Ascending aorta (tissue), 2 donors: ENCODE measurements around the gene SYDE1. TPM values are rescaled to one million over a fixed set of nuclear protein-coding genes. Genes with fewer than 3 reads are reported as not detected.

ENCODE experiments used
- DNase-seq, 2 donors: peaks; one replicate each; pipeline ENCODE4 v3.0.0-alpha.2; 2019; ENCODE audit warnings: low spot score in 2 of 2
- H3K27ac ChIP-seq, 2 donors: fragments of 200-600 bp; sonication (generic); one replicate each; pipeline ENCODE4 v1.5.1; 2016 to 2017; ENCODE audit warnings: mild to moderate bottlenecking in 1 of 2
- H3K27me3 ChIP-seq: fragments of 200-600 bp; sonication (generic); one replicate; pipeline ENCODE4 v1.5.1; 2017
- H3K36me3 ChIP-seq, 2 donors: fragments of 200-600 bp; sonication (generic); one replicate each; pipeline ENCODE4 v1.5.1; 2016
- H3K4me1 ChIP-seq, 2 donors: fragments of 200-600 bp; sonication (generic); one replicate each; pipeline ENCODE4 v1.5.1; 2016 to 2017; ENCODE audit warnings: mild to moderate bottlenecking in 1 of 2
- H3K4me3 ChIP-seq, 2 donors: fragments of 200-600 bp; sonication (generic); one replicate each; pipeline ENCODE4 v1.5.1; 2016 to 2017; ENCODE audit warnings: mild to moderate bottlenecking in 1 of 2
- H3K9me3 ChIP-seq, 2 donors: fragments of 200-600 bp; sonication (generic); one replicate each; pipeline ENCODE4 v1.5.1; 2016
- CTCF ChIP-seq, 3 experiments: fragments of 200-600 bp in 2 of 3; fragments of 450-650 bp in 1 of 3; sonication (generic) in 2 of 3; IDR thresholded peaks; one replicate each; pipeline ENCODE4 v1.5.1; 2016 to 2019; ENCODE audit warnings: antibody characterized with exemption in 3 of 3, mild to moderate bottlenecking in 1 of 3, moderate library complexity in 1 of 3
- intact Hi-C: fragments of 100-400 bp; cut with DNase I; formaldehyde crosslinking; loops from one replicate; pipeline ENCODE4 v1.15.1; 2023
- total RNA-seq: library from RNA; depleted of rRNA; stranded (reverse); fragments of >200 nt; gene quantifications from one replicate; pipeline ENCODE4 v1.1.0, GENCODE V29; 2016

The SYDE1 gene
- total RNA-seq, 1 donor from 2014 or later: 104 TPM

DNA sequence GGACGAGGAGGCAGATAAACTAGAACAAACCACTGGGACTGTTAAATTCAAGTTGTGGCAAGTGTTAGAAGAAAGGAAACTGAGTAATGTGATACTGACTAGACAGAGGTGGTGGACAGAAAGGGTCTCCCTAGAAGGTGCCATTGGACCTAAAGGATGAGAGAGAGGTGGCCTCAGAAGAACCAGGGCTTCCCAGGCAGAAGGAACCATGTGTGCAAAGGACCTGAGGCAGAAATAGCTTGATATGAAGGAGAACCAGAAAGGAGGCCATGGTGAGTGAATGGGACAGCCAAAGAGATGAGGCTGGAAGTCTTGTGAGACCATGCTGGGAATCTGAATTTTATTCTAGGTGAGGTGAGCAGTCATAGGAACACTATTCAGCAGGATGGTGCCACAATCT is 2.8 kb upstream of the SYDE1 start:
- no peak overlapping the region for H3K4me3 ChIP-seq
- no peaks in the 10 kb centered on the region for H3K27me3 ChIP-seq
- DNase-seq: no peak
- H3K36me3 ChIP-seq: peaks cover 1 to 5% of the 10 kb centered on the region in 2 donors
- peaks cover 4 to 10% of the 10 kb centered on the region in 2 donors for H3K4me1 ChIP-seq
- no peak overlapping the region for H3K27ac ChIP-seq
- H3K9me3 ChIP-seq: peaks cover 0 to 17% of the 10 kb centered on the region in 2 donors
- intact Hi-C loops: no loop called here
- TF ChIP-seq CTCF (IDR thresholded peaks at IDR 0.05): no peak

- TF ChIP-seq CTCF (IDR thresholded peaks at IDR 0.05): no peak
- intact Hi-C loops: loop anchor here (5.0 kb wide), 4 partner anchors 227 to 732 kb away; partner anchors contain the start of gene BRD4
- H3K4me1 ChIP-seq: peaks cover 4 to 10% of the 10 kb centered on the region in 2 donors
- no peaks in the 10 kb centered on the region for H3K27me3 ChIP-seq
- no peak overlapping the region for H3K27ac ChIP-seq
- no peak overlapping the region for H3K4me3 ChIP-seq
- DNase-seq: no peak
- peaks cover 0 to 17% of the 10 kb centered on the region in 2 donors for H3K9me3 ChIP-seq
- H3K36me3 ChIP-seq: peaks cover 8 to 12% of the 10 kb centered on the region in 2 donors
Observed at GRCh38 chr19:15105044-15105443, 2.2 kb upstream of the SYDE1 start.

GRCh38 chr19:15108145-15108844 is 1.1 kb downstream of the SYDE1 start:
- no peak for DNase-seq
- TF ChIP-seq CTCF (IDR thresholded peaks at IDR 0.05): no peak
- peak overlapping the region; percentile 92 to 97 for H3K27ac ChIP-seq
- H3K9me3 ChIP-seq: peaks cover 0 to 16% of the 10 kb centered on the region in 2 donors
- no peaks in the 10 kb centered on the region for H3K27me3 ChIP-seq
- peaks cover 36 to 44% of the 10 kb centered on the region in 2 donors for H3K36me3 ChIP-seq
- intact Hi-C loops: loop anchor here (5.0 kb wide), 4 partner anchors 224 to 729 kb away; partner anchors contain the start of gene BRD4
- peaks cover 4 to 10% of the 10 kb centered on the region in 2 donors for H3K4me1 ChIP-seq
- peak overlapping the region; percentile 84 to 95 for H3K4me3 ChIP-seq

- intact Hi-C loops: loop anchor here (5.0 kb wide), 4 partner anchors 223 to 728 kb away; partner anchors contain the start of gene BRD4
- H3K4me1 ChIP-seq: peaks cover 4 to 10% of the 10 kb centered on the region in 2 donors
- H3K4me3 ChIP-seq: peak overlapping the region in 1 of 2 donors; percentile 95
- peaks cover 0 to 8% of the 10 kb centered on the region in 2 donors for H3K9me3 ChIP-seq
- H3K36me3 ChIP-seq: peaks cover 40 to 52% of the 10 kb centered on the region in 2 donors
- H3K27ac ChIP-seq: peak overlapping the region; percentile 92 to 97
- no peaks in the 10 kb centered on the region for H3K27me3 ChIP-seq
- DNase-seq: no peak
- TF ChIP-seq CTCF (IDR thresholded peaks at IDR 0.05): no peak
Observed at GRCh38 chr19:15108845-15109767, 1.9 kb downstream of the SYDE1 start.

GRCh38 chr19:15109768-15110417 is 2.7 kb downstream of the SYDE1 start:
- intact Hi-C loops: loop anchor here (5.0 kb wide), 4 partner anchors 222 to 727 kb away; partner anchors contain the start of gene BRD4
- H3K4me1 ChIP-seq: peaks cover 4 to 10% of the 10 kb centered on the region in 2 donors

More at GRCh38 chr19:15109768-15110417, 2.7 kb downstream of the SYDE1 start:
- no peak for DNase-seq
- Histone ChIP-seq H3K9me3 (no peaks in the 10 kb centered on the region), H3K27ac (no peak overlapping the region), H3K36me3 (peaks cover 42 to 55% of the 10 kb centered on the region in 2 donors), H3K27me3 (no peaks in the 10 kb centered on the region), H3K4me3 (no peak overlapping the region)
- no peak for TF ChIP-seq CTCF (IDR thresholded peaks at IDR 0.05)
